ENCODE measurements around the gene KIF11.
A peak's percentile ranks its signal among the peaks of the same experiment; 100 is the strongest.
"Not testable (repeated sequence)": the region's sequence is repeated elsewhere in the genome, so short reads cannot be mapped to it uniquely, and the experiment has no call there.

The KIF11 gene

GRCh38 chr10:92592761-92593618 lies at the start of gene KIF11:
TSS of gene KIF11 (plus strand) at chr10:92593130. CDS start at chr10:92593376, 246 bp downstream.
- DNase-seq (ENCODE audit: low read depth in 2 of 2): peak; percentile 93

- DNase-seq (ENCODE audit: low read depth in 2 of 2): no peak
Observed at GRCh38 chr10:92544296-92544695, 48.6 kb upstream of the KIF11 start.

- no peak for DNase-seq (ENCODE audit: low read depth in 2 of 2)
Observed at GRCh38 chr10:92545556-92545955, 47.4 kb upstream of the KIF11 start.

GRCh38 chr10:92547676-92548075 lies 45.3 kb upstream of the KIF11 start:
- no peak for DNase-seq (ENCODE audit: low read depth in 2 of 2)

GRCh38 chr10:92550924-92551323 lies 42.0 kb upstream of the KIF11 start:
- DNase-seq (ENCODE audit: low read depth in 2 of 2): no peak

- no peak for DNase-seq (ENCODE audit: low read depth in 2 of 2)
Observed at GRCh38 chr10:92552310-92552709, 40.6 kb upstream of the KIF11 start.

GRCh38 chr10:92553959-92554358 lies 39.0 kb upstream of the KIF11 start:
- no peak for DNase-seq (ENCODE audit: low read depth in 2 of 2)

GRCh38 chr10:92559046-92559445 lies 33.9 kb upstream of the KIF11 start:
- DNase-seq (ENCODE audit: low read depth in 2 of 2): no peak

- no peak for DNase-seq (ENCODE audit: low read depth in 2 of 2)
Observed at GRCh38 chr10:92562424-92562823, 30.5 kb upstream of the KIF11 start.

- no peak for DNase-seq (ENCODE audit: low read depth in 2 of 2)
Observed at GRCh38 chr10:92567952-92568600, 24.9 kb upstream of the KIF11 start.

- DNase-seq (ENCODE audit: low read depth in 2 of 2): no peak
Observed at GRCh38 chr10:92569071-92569470, 23.9 kb upstream of the KIF11 start.

GRCh38 chr10:92569663-92570062 lies 23.3 kb upstream of the KIF11 start:
- not testable (repeated sequence) for DNase-seq (ENCODE audit: low read depth in 2 of 2)

GRCh38 chr10:92571649-92572048 lies 21.3 kb upstream of the KIF11 start:
- no peak for DNase-seq (ENCODE audit: low read depth in 2 of 2)

GRCh38 chr10:92572362-92573090 lies 20.4 kb upstream of the KIF11 start:
- DNase-seq (ENCODE audit: low read depth in 2 of 2): no peak

- DNase-seq (ENCODE audit: low read depth in 2 of 2): no peak
Observed at GRCh38 chr10:92573091-92573797, 19.7 kb upstream of the KIF11 start.

- DNase-seq (ENCODE audit: low read depth in 2 of 2): peak in 1 of 2 experiments; percentile 59
Observed at GRCh38 chr10:92573798-92574547, 19.0 kb upstream of the KIF11 start, which contains the start of gene IDE. TSS of gene IDE (minus strand) at chr10:92574093. CDS start at chr10:92574019, 74 bp downstream.

GRCh38 chr10:92574548-92575261 lies 18.2 kb upstream of the KIF11 start:
- peak in 1 of 2 experiments; percentile 23 for DNase-seq (ENCODE audit: low read depth in 2 of 2)

GRCh38 chr10:92575961-92576360 lies 17.0 kb upstream of the KIF11 start:
- DNase-seq (ENCODE audit: low read depth in 2 of 2): peak in 1 of 2 experiments; percentile 29

GRCh38 chr10:92582347-92582746 lies 10.6 kb upstream of the KIF11 start:
- DNase-seq (ENCODE audit: low read depth in 2 of 2): not testable (repeated sequence)
